ENCODE measurements around the gene XPO6. TPM values are rescaled to one million over a fixed set of nuclear protein-coding genes. Genes with fewer than 3 reads are reported as not detected.
A peak's percentile ranks its signal among the peaks of the same experiment; 100 is the strongest.

XPO6 gene
- total and polyA plus RNA-seq, 2 of the 13 experiments (the other 11 are each of a cell fraction or from before 2014, with no cell fraction given) = 109 to 129 TPM

GRCh38 chr16:28210979-28211588, 681 bp downstream of the XPO6 start (continued):
- TF ChIP-seq ZNF703 (CRISPR knock-in tag; IDR thresholded peaks at IDR 0.05; ENCODE audit: borderline replicate concordance) = no peak
- TF ChIP-seq REST (IDR thresholded peaks at IDR 0.05; ENCODE audit: borderline replicate concordance in 1 of 2, low read depth in 1 of 2, low read length in 2 of 2) = no peak
- TF ChIP-seq NONO (IDR thresholded peaks at IDR 0.05) = no peak
- no peak for TF ChIP-seq NONO (CRISPR knock-in tag; conservative IDR thresholded peaks at IDR 0.05)
- TF ChIP-seq ETS1 (CRISPR knock-in tag; IDR thresholded peaks at IDR 0.05) = no peak
- no peak for TF ChIP-seq GTF2F1 (IDR thresholded peaks at IDR 0.05; ENCODE audit: low read length)
- TF ChIP-seq ZNF260 (CRISPR knock-in tag; IDR thresholded peaks at IDR 0.05; ENCODE audit: borderline replicate concordance, low read depth) = no peak
- TF ChIP-seq MAF1 (CRISPR knock-in tag; IDR thresholded peaks at IDR 0.05; ENCODE audit: borderline replicate concordance) = no peak
- peak; percentile 52 to 55; a peak in 2 of 4 replicates for TF ChIP-seq HMGXB4 (CRISPR knock-in tag; IDR thresholded peaks at IDR 0.05; ENCODE audit: borderline replicate concordance in 1 of 2, low read depth in 1 of 2)
- no peak; the same call in 1 of the 2 replicates for TF ChIP-seq ZNF670 (CRISPR knock-in tag; IDR thresholded peaks at IDR 0.05; ENCODE audit: borderline replicate concordance)
- TF ChIP-seq ZNF44 (CRISPR knock-in tag; IDR thresholded peaks at IDR 0.05) = no peak
- no peak for TF ChIP-seq ZNF354B (CRISPR knock-in tag; IDR thresholded peaks at IDR 0.05)
- TF ChIP-seq AHDC1 (CRISPR knock-in tag; IDR thresholded peaks at IDR 0.05; ENCODE audit: borderline replicate concordance) = no peak
- TF ChIP-seq ZNF563 (CRISPR knock-in tag; IDR thresholded peaks at IDR 0.05) = peak; percentile 85
- no peak for TF ChIP-seq REXO4 (CRISPR knock-in tag; IDR thresholded peaks at IDR 0.05; ENCODE audit: borderline replicate concordance)
- TF ChIP-seq DMAP1 (CRISPR knock-in tag; IDR thresholded peaks at IDR 0.05) = peak; percentile 85
- no peak for TF ChIP-seq ZNF780A (CRISPR knock-in tag; IDR thresholded peaks at IDR 0.05)
